Thyroid gland (tissue), 4 donors: ENCODE data around the gene SREBF1. TPM values are rescaled to one million over a fixed set of nuclear protein-coding genes. Genes with fewer than 3 reads are reported as not detected.

Experiments
- DNase-seq, 2 donors: peaks; one replicate each; pipeline ENCODE4 v3.0.0-alpha.2; 2019
- H3K27ac ChIP-seq, 3 donors: fragments of 200-600 bp; sonication (generic); 1 replicate in 2 of 3; 2 replicates in 1 of 3; pipeline ENCODE4 v1.5.1; 2016 to 2019; ENCODE audit warnings: mild to moderate bottlenecking in 1 of 3, moderate library complexity in 1 of 3
- H3K27me3 ChIP-seq: fragments of 200-600 bp; sonication (generic); one replicate; pipeline ENCODE4 v1.5.1; 2019
- H3K36me3 ChIP-seq, 2 donors: fragments of 200-600 bp; sonication (generic); one replicate each; pipeline ENCODE4 v1.5.1; 2016 to 2019
- H3K4me1 ChIP-seq, 2 donors: fragments of 200-600 bp; sonication (generic); one replicate each; pipeline ENCODE4 v1.5.1; 2017 to 2019
- H3K4me3 ChIP-seq, 3 donors: fragments of 200-600 bp; sonication (generic); replicated peaks in 1 of 3; 1 replicate in 2 of 3; 2 replicates in 1 of 3; pipeline ENCODE4 v1.5.1; 2016; ENCODE audit warnings: mild to moderate bottlenecking in 1 of 3
- H3K9me3 ChIP-seq: fragments of 200-600 bp; sonication (generic); one replicate; pipeline ENCODE4 v1.5.1; 2017
- CTCF ChIP-seq, 6 experiments: fragments of 200-600 bp in 3 of 6; fragments of 450-650 bp in 3 of 6; sonication (generic) in 3 of 6; IDR thresholded peaks; one replicate each; pipeline ENCODE4 v1.5.1; 2016 to 2019; ENCODE audit warnings: antibody characterized with exemption in 6 of 6, mild to moderate bottlenecking in 2 of 6, inconsistent platforms in 1 of 6, moderate library complexity in 1 of 6
- POLR2A ChIP-seq, 2 donors: fragments of 450-650 bp; IDR thresholded peaks; one replicate each; pipeline ENCODE4 v1.6.1; 2017; ENCODE audit warnings: antibody characterized with exemption in 2 of 2, mild to moderate bottlenecking in 2 of 2, moderate library complexity in 1 of 2
- WGBS, 2 donors: methylation state at CpG; one replicate each; pipeline ENCODE4 v1.1.5; 2017; 5-methylcytosine and 5-hydroxymethylcytosine counted together
- intact Hi-C: fragments of 100-400 bp; cut with DNase I; formaldehyde crosslinking; loops from one replicate; pipeline ENCODE4 v1.15.1; 2023
- total RNA-seq, 4 donors: library from RNA; depleted of rRNA; stranded (reverse); fragments of >200 nt; gene quantifications; one replicate each; pipeline ENCODE4 v1.2.3, GENCODE V29; 2016

The SREBF1 gene
- total RNA-seq, 4 donors from 2014 or later, result 44.6 to 89.4 (median 63.0) TPM

GRCh38 chr17:17826942-17827785 is 9.6 kb downstream of the SREBF1 start:
- no peak for TF ChIP-seq POLR2A (IDR thresholded peaks at IDR 0.05)
- TF ChIP-seq CTCF (IDR thresholded peaks at IDR 0.05), result no peak
- H3K9me3 ChIP-seq, result no peaks in the 10 kb centered on the region
- no peaks in the 10 kb centered on the region for H3K36me3 ChIP-seq
- H3K4me3 ChIP-seq, result no peak overlapping the region
- peaks cover 39 to 60% of the 10 kb centered on the region in 2 donors for H3K4me1 ChIP-seq
- H3K27ac ChIP-seq, result peak overlapping the region in 1 of 3 donors; percentile 12
- intact Hi-C loops, result no loop called here
- H3K27me3 ChIP-seq, result no peaks in the 10 kb centered on the region
- 98 to 100% methylated on average over 5 of the region's 16 CpGs for WGBS, 2 donors
- DNase-seq, result no peak

DNA sequence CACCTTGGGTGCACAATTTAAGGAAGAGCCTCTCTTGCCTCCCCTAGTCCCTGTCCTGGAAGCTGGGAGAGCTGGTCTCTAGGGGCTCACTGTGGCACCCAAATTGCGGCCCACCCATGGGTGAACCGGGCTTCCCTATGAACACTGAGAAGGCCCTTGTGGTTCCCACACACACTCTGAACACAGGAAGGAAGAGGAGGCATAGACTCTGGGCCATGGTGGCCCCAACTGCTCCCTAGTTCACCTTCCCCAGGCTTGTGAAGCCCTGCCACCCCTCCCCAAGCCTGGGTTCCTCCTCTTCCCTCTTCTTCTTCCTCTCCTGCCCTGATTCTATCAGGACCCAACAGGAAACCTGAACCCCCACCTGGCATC is 10.5 kb downstream of the SREBF1 start:
- TF ChIP-seq POLR2A (IDR thresholded peaks at IDR 0.05) (no peak), CTCF (IDR thresholded peaks at IDR 0.05) (no peak)
- no peaks in the 10 kb centered on the region for H3K9me3 ChIP-seq
- intact Hi-C loops, result no loop called here
- no peaks in the 10 kb centered on the region for H3K36me3 ChIP-seq
- 76 to 88% methylated on average over 2 of the region's 2 CpGs for WGBS, 2 donors
- H3K27me3 ChIP-seq, result no peaks in the 10 kb centered on the region
- no peak overlapping the region for H3K4me3 ChIP-seq
- peaks cover 41 to 67% of the 10 kb centered on the region in 2 donors for H3K4me1 ChIP-seq
- no peak for DNase-seq
- H3K27ac ChIP-seq, result peak overlapping the region in 2 of 3 donors; percentile 50 to 85

DNA sequence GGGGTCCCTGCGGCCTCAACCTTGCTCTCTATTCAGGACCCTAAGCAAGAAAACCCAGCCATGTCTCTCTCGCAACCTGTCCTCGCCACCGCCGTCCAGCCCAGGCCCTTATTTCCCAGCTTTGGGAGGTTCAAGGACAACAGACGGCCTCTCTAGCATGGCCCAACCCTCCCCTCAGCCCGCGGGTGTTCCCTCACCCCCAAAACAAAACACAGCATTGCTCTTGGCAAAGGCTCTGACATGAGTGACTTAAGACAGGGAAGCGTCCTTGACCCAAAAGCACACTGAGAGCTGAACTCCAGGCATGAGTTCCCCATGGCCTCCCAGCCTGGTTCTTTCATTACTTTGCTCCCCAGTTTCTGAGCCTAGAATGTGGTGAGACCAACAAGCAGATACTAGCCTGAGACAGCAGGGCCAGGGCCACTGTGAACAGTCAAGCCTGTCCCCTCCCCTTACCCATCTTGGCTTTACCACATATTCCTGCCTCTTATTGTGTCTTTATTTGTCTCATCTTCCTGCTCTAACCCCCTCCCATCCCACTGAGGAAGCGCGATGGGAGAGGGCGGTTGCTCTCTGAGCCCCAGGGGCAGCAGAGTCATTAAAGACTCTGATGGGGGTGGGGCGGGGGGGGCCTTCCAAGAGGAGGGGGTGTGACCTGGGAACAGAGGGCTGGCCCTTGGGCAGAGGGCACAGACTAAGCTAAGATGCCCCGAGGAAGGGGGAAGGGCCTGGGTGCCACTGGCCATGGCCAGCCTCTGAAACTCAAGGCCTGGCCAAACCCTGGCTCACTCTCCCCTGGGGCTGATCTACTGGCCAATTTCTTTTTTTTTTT is 11.8 kb downstream of the SREBF1 start:
- Histone ChIP-seq H3K27me3 (no peaks in the 10 kb centered on the region), H3K4me3 (no peak overlapping the region), H3K36me3 (peaks cover 0 to 2% of the 10 kb centered on the region in 2 donors), H3K9me3 (no peaks in the 10 kb centered on the region), H3K4me1 (peaks cover 41 to 65% of the 10 kb centered on the region in 2 donors), H3K27ac (peak overlapping the region; percentile 85 to 91 (median 90))
- 26 to 42% methylated on average over 13 to 14 of the region's 14 CpGs for whole genome bisulfite sequencing, 2 donors
- DNase-seq, result peak; percentile 58 to 66
- intact Hi-C loops, result no loop called here
- TF ChIP-seq CTCF (IDR thresholded peaks at IDR 0.05) (no peak), POLR2A (IDR thresholded peaks at IDR 0.05) (no peak)

DNA sequence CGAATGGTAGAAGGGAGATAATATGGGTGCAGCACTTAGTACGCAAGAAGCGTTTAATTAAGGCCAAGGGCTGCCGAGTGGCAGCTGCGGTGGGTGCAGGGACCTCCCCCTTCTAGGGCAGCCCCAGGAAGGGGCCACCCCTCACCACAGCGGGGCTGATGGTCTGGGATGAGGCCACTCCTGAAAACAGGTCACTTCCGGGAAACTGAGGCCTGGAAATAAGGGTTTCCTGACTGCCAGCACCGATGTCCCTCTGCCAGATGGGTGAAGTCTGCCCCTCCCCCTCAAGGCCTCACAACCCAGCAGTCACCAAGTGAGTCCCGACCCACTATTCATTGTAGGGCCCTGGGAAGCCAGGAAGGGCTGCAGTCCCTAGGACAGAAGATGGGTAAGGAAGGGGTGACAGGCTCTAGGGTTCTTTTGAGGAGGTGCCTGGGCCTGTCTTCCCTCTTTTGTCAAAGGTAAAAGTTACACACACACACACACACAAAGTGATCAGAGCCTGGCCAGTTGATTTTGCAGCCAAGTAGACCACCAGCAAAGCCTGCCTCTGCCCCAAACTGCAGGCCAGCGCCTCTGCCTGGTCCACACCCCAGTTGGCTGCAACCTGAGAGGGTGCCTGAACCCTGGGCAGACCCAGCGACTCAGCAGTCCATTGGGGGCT is 12.5 kb downstream of the SREBF1 start:
- H3K4me1 ChIP-seq, result peaks cover 41 to 68% of the 10 kb centered on the region in 2 donors
- intact Hi-C loops, result no loop called here
- H3K9me3 ChIP-seq, result no peaks in the 10 kb centered on the region
- H3K36me3 ChIP-seq, result peaks cover 2 to 9% of the 10 kb centered on the region in 2 donors
- peak overlapping the region; percentile 85 to 91 (median 90) for H3K27ac ChIP-seq
- no peaks in the 10 kb centered on the region for H3K27me3 ChIP-seq
- TF ChIP-seq CTCF (IDR thresholded peaks at IDR 0.05) (no peak), POLR2A (IDR thresholded peaks at IDR 0.05) (no peak)
- 9 to 17% methylated on average over 8 to 9 of the region's 11 CpGs for WGBS, 2 donors
- H3K4me3 ChIP-seq, result peak overlapping the region in 1 of 3 donors; percentile 26
- peak in 1 of 2 donors; percentile 47 for DNase-seq
